Measurements from ENCODE around the gene SLC35E2B. TPM values are rescaled to one million over a fixed set of nuclear protein-coding genes. Genes with fewer than 3 reads are reported as not detected.

Gene SLC35E2B
- total RNA-seq, 1 donor from 2014 or later: 62.2 TPM

- DNase-seq (ENCODE audit: extremely low read depth, low read depth, low spot score): no peak
Observed at GRCh38 chr1:1627261-1627828, 65.2 kb downstream of the SLC35E2B start.

DNA sequence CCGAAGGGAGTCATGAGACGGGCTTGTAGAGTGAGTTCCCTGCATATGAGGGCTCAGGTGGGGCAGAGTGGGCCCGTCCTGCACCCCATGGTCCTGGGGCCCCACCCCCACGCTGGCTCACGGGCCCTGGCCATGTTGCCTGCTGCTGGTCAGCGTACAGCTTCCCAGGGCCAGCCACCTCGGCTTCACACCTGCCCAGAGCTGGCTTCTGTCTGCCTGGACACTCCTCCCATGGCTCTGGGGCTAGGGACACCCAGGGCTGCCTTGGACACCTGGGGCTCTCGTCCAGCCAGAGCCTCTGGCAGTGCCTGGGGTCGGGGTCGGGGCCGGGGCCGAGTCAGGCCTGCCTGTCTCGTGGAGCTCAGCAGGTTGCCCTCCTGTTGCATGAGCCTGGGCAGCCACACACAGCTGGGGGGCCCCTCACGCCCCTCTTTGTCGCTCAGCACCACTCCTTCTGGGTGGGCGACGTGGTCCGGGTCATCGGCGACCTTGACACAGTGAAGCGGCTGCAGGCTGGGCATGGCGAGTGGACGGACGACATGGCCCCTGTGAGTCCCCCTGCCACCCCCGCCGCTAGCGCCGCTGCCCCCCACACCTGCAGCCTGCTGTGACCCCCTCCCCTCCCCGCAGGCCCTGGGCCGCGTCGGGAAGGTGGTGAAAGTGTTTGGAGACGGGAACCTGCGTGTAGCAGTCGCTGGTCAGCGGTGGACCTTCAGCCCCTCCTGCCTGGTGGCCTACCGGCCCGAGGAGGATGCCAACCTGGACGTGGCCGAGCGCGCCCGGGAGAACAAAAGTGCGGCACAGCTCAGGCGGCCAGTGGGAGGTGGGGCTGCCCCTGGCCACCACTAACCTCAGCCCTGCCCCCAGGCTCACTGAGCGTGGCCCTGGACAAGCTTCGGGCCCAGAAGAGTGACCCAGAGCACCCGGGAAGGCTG, 66.1 kb downstream of the SLC35E2B start:
- no peak for DNase-seq (ENCODE audit: extremely low read depth, low read depth, low spot score)

DNA sequence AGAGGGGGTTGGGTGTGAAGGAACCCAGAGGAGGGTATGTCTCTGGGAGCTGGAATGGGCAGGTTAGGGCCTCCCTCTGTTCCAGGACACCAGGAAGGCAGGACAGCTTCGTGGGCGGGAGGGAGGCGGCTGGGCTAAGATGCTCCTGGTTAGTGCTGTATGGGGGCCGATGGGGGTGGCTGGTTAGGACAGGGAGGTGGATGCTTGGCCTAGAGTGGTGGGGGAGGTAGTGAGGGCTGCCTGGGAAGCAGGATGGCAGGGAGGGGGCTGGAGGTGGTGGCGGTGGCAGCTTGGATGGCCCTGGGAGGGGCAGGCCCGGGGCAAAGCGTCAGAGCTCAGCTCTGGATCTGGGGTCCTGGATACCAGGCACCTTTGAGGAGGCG, 66.8 kb downstream of the SLC35E2B start:
- DNase-seq (ENCODE audit: extremely low read depth, low read depth, low spot score): no peak

- no peak for DNase-seq (ENCODE audit: extremely low read depth, low read depth, low spot score)
Observed at GRCh38 chr1:1625404-1625775, 67.2 kb downstream of the SLC35E2B start.

DNA sequence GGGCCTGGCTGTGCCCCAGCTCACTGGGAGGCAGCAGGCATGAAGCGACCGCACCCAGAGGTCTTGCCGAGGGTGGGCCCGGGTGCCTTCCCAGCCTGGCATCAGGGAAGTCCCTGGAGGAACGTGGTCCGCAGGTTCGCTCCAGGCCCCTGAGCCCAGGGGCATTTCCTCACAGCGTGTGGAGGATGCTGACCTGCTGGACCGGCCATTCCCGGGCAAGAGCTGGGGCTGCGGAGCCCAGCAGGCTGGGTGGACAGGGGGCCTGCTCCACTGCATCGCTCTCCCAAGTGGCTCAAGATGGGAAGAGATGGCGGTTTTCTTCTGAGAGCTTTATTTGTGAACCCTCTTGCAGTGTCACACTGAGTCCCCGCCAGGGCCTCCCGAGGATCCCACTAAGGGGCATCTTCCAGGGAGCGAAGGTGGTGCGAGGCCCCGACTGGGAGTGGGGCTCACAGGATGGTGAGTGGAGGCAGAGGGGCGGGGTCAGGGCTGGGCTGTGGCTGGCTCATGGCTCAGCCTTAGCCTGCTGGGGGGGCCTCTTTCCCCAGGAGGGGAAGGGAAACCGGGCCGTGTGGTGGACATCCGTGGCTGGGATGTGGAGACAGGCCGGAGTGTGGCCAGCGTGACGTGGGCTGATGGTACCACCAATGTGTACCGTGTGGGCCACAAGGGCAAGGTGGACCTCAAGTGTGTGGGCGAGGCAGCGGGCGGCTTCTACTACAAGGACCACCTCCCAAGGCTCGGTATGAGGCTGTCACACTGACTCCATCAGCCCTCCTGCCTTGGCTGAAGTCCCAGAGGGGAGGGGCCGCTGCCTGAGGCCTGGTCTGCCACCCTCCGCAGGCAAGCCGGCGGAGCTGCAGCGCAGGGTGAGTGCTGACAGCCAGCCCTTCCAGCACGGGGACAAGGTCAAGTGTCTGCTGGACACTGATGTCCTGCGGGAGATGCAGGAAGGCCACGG, 67.9 kb downstream of the SLC35E2B start:
- DNase-seq (ENCODE audit: extremely low read depth, low read depth, low spot score): no peak

DNA sequence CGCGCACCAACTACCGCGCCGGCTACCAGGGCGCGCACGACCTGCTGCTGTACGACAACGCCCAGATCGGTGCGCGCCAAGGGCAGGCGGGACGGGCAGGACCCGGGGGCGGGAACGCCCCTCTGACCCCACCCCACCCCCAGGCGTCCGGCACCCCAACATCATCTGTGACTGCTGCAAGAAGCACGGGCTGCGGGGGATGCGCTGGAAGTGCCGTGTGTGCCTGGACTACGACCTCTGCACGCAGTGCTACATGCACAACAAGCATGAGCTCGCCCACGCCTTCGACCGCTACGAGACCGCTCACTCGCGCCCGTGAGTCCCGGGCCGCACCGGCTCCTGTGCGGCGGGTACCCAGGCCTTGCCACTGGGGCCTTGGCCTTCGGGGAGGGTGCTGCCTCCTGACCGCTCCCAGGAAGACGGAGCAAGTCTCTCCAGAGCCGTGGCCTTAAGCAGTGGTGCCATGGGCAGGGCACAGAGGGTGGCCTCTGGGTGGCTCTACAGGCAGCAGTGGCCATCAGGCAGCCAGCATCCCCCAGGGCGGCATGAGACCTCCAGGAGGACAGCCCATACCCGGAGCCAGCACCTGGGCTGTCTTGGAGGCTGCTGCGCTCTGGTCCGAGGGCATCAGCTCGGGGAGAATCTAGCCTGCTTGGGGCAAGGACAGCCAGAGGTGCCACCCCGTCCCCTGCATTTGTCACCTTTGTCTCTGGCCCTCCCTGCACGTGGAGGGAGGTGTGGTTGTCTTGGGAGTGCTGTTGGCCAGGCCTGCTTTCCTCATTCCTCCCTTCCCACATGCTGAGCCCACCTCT, 68.8 kb downstream of the SLC35E2B start:
- no peak for DNase-seq (ENCODE audit: extremely low read depth, low read depth, low spot score)

GRCh38 chr1:1623181-1623630, 69.4 kb downstream of the SLC35E2B start:
- DNase-seq (ENCODE audit: extremely low read depth, low read depth, low spot score): no peak

DNA sequence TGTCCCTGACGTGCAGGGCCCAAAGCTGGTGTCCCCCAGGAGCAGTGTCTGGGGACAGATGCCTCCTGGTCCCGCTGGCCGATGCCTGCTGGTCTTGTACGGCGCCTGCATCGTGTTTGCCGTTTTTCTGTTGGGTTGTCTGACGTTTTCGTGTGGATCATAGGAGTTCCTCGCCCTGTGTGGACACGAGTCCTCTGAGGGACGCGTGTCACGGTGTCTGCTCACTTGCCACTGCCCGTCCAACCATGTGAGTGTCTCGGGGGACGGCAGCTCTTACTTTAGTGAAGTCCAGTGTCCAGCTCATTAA, 69.9 kb downstream of the SLC35E2B start:
- DNase-seq (ENCODE audit: extremely low read depth, low read depth, low spot score): no peak

GRCh38 chr1:1622010-1622787, 70.4 kb downstream of the SLC35E2B start:
- no peak for DNase-seq (ENCODE audit: extremely low read depth, low read depth, low spot score)

DNA sequence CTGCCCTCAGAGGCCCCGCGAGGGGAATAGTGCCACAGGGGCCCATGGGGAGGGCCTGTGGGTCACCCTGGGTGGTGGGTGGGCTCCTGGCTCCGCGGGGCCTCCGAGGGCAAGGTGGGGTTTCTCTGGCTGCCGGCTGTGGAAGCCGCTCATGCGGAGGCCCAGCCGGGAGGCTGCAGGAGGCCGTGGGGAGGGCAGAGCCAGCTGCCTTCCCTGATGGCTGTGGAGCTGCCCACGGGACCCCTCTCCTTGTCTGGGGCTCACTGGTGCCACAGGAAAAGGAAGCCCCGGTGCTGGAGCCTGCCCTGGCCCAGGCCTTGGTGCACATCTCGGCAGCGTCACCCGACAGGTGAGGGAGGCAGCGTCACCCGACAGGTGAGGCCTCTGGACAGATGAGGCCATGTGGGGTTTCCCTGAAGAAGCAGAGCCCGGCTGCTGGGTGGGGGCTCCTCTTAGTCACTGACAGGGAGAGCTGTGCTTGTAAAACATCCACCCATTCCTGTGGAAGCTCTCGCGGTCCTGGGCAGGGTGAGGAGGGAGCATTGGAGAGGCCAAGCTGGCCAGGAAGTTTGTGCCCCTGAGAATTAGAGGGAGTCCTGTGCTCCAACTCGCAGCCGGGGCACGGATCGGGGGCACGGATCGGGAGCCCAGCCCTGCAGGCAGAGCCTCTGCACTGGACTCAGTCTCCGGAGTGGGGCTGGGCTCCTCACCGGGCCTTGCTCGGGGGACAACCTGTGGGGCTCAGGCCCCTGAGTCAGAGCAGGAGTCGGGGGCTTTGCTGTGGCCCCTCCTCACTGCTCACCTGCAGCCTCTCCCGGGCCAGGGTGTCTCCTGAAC, 71.2 kb downstream of the SLC35E2B start:
- no peak for DNase-seq (ENCODE audit: extremely low read depth, low read depth, low spot score)

- no peak for DNase-seq (ENCODE audit: extremely low read depth, low read depth, low spot score)
Observed at GRCh38 chr1:1620433-1621139, 72.0 kb downstream of the SLC35E2B start.

DNA sequence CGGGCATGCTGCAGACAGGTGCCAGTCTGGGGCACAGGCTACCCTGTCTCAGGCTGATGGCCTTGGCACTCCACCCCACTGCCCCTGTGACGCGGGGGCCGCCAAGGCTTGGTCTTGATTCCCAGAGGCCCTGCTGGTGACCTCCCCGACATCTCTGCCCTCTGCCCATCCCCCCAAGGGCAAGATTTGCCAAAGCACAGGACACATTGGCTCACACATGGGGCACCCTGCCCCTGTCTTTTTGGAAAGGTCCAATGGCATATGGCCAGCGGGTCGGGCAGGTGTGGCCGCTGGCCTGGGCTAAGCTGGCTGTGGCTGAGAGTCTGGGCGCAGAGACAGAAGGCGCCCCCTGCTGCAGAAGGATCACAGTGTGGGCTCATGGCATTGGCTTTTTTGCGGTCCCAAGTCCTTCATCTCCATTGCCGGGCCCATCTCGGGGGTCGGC, 72.7 kb downstream of the SLC35E2B start:
- no peak for DNase-seq (ENCODE audit: extremely low read depth, low read depth, low spot score)

GRCh38 chr1:1618396-1619068, 74.1 kb downstream of the SLC35E2B start:
- DNase-seq (ENCODE audit: extremely low read depth, low read depth, low spot score): no peak

GRCh38 chr1:1617925-1618324, 74.7 kb downstream of the SLC35E2B start:
- DNase-seq (ENCODE audit: extremely low read depth, low read depth, low spot score): no peak

- DNase-seq (ENCODE audit: extremely low read depth, low read depth, low spot score): no peak
Observed at GRCh38 chr1:1617516-1617915, 75.1 kb downstream of the SLC35E2B start.

GRCh38 chr1:1616838-1617237, 75.8 kb downstream of the SLC35E2B start:
- no peak for DNase-seq (ENCODE audit: extremely low read depth, low read depth, low spot score)

- DNase-seq (ENCODE audit: extremely low read depth, low read depth, low spot score): no peak
Observed at GRCh38 chr1:1616045-1616790, 76.4 kb downstream of the SLC35E2B start.

Data from glomerular endothelial cell (primary cell).